Measurements from ENCODE around the gene C9orf85.
A peak's percentile ranks its signal among the peaks of the same experiment; 100 is the strongest.
"Not testable (repeated sequence)": the region's sequence is repeated elsewhere in the genome, so short reads cannot be mapped to it uniquely, and the experiment has no call there.

C9orf85 gene

GRCh38 chr9:71911061-71911907 is at the start of gene C9orf85, which contains the start of gene ABHD17B:
Gene C9orf85, plus strand, starts transcription at chr9:71911639. Its CDS starts 96 bp downstream, at chr9:71911735.
Gene ABHD17B, minus strand, starts transcription at chr9:71911193. Its CDS starts 36,113 bp downstream, at chr9:71875080.
- peak; percentile 93 to 96 (median 94) for DNase-seq (ENCODE audit: low read depth in 2 of 3, low spot score in 1 of 3)

GRCh38 chr9:71863631-71864030 is 47.8 kb upstream of the C9orf85 start:
- no peak for DNase-seq (ENCODE audit: low read depth in 2 of 3, low spot score in 1 of 3)

GRCh38 chr9:71875345-71875744 is 36.1 kb upstream of the C9orf85 start:
- no peak for DNase-seq (ENCODE audit: low read depth in 2 of 3, low spot score in 1 of 3)

- DNase-seq (ENCODE audit: low read depth in 2 of 3, low spot score in 1 of 3), result no peak
Measured at GRCh38 chr9:71876106-71876505, 35.3 kb upstream of the C9orf85 start.

GRCh38 chr9:71876829-71877228 is 34.6 kb upstream of the C9orf85 start:
- DNase-seq (ENCODE audit: low read depth in 2 of 3, low spot score in 1 of 3), result no peak

- DNase-seq (ENCODE audit: low read depth in 2 of 3, low spot score in 1 of 3), result no peak
Measured at GRCh38 chr9:71878327-71879274, 32.8 kb upstream of the C9orf85 start.

- no peak for DNase-seq (ENCODE audit: low read depth in 2 of 3, low spot score in 1 of 3)
Measured at GRCh38 chr9:71879644-71880174, 31.7 kb upstream of the C9orf85 start.

GRCh38 chr9:71884005-71884404 is 27.4 kb upstream of the C9orf85 start:
- DNase-seq (ENCODE audit: low read depth in 2 of 3, low spot score in 1 of 3), result no peak

GRCh38 chr9:71885467-71885866 is 26.0 kb upstream of the C9orf85 start:
- DNase-seq (ENCODE audit: low read depth in 2 of 3, low spot score in 1 of 3), result no peak

- DNase-seq (ENCODE audit: low read depth in 2 of 3, low spot score in 1 of 3), result no peak
Measured at GRCh38 chr9:71886015-71886414, 25.4 kb upstream of the C9orf85 start.

- no peak for DNase-seq (ENCODE audit: low read depth in 2 of 3, low spot score in 1 of 3)
Measured at GRCh38 chr9:71886541-71886940, 24.9 kb upstream of the C9orf85 start.

GRCh38 chr9:71887362-71887761 is 24.1 kb upstream of the C9orf85 start:
- DNase-seq (ENCODE audit: low read depth in 2 of 3, low spot score in 1 of 3), result no peak

- no peak for DNase-seq (ENCODE audit: low read depth in 2 of 3, low spot score in 1 of 3)
Measured at GRCh38 chr9:71890042-71890679, 21.3 kb upstream of the C9orf85 start.

- no peak for DNase-seq (ENCODE audit: low read depth in 2 of 3, low spot score in 1 of 3)
Measured at GRCh38 chr9:71891557-71892189, 19.8 kb upstream of the C9orf85 start.

- no peak for DNase-seq (ENCODE audit: low read depth in 2 of 3, low spot score in 1 of 3)
Measured at GRCh38 chr9:71895117-71895516, 16.3 kb upstream of the C9orf85 start.

- DNase-seq (ENCODE audit: low read depth in 2 of 3, low spot score in 1 of 3), result no peak
Measured at GRCh38 chr9:71895955-71896354, 15.5 kb upstream of the C9orf85 start.

- DNase-seq (ENCODE audit: low read depth in 2 of 3, low spot score in 1 of 3), result no peak
Measured at GRCh38 chr9:71896761-71897160, 14.7 kb upstream of the C9orf85 start.

GRCh38 chr9:71897577-71897976 is 13.9 kb upstream of the C9orf85 start:
- DNase-seq (ENCODE audit: low read depth in 2 of 3, low spot score in 1 of 3), result no peak

- DNase-seq (ENCODE audit: low read depth in 2 of 3, low spot score in 1 of 3), result not testable (repeated sequence)
Measured at GRCh38 chr9:71898756-71899155, 12.7 kb upstream of the C9orf85 start.

Measured in stimulated activated CD4-positive, alpha-beta T cell treated with anti-CD3 and anti-CD28 coated beads, Interleukin-12 subunit alpha, Interleukin-12 subunit beta, amount 100 ng/mL, for 48 hours (primary cell).